C4-2B (cell line): Measurements from ENCODE around the gene TLE2.
"Not testable (repeated sequence)": the region's sequence is repeated elsewhere in the genome, so short reads cannot be mapped to it uniquely, and the experiment has no call there.

Experiments used
- H3K27ac ChIP-seq: fragments of 450-650 bp; 2 replicates; pipeline ENCODE4 v1.5.1; 2017
- CTCF ChIP-seq: fragments of 450-650 bp; conservative IDR thresholded peaks from 2 replicates; pipeline ENCODE4 v1.5.1; 2017; ENCODE audit warnings: mild to moderate bottlenecking
- ZFX ChIP-seq: fragments of 450-650 bp; IDR thresholded peaks from 2 replicates; pipeline ENCODE4 v1.6.1; 2017

TLE2 gene

GRCh38 chr19:3056417-3057088, 27.5 kb upstream of the TLE2 start:
- peak overlapping the region; percentile 70 for H3K27ac ChIP-seq
- no peak for TF ChIP-seq ZFX
- no peak for TF ChIP-seq CTCF

DNA sequence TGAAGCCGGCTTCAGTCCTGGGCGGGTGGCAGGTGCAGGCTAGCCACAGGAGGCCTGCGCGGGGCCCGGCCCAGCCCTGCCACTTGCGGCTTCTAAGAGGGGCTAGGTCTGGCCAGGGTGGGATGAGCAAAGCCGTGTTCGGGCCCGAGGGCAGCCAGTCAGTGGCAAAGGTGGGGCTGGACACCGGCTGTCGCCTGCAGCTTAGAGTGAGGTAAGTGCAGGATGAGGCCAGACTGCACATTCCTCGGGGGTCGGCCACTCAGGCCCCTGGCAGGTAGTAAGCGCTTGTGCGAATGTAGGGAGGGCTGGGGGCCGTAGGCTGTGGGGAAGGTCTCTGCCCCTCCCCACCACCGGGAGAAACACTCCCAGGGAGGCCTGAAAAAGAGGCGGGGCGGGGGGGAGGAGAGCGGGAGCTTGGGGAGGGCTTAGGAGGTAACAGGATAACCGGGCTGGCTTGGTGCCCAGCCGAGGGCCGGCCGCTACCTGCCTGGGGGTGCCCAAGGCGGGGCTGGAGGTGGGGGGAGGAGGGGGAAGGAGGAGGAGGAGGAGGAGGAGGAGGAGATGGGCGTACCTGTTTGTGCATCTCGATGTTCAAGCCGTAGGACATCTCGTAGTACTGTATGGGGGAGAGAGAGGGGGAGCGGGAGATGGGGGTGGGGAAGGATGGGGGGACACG, 26.8 kb upstream of the TLE2 start:
- no peak overlapping the region; the same call in 1 of the 2 replicates for H3K27ac ChIP-seq
- no peak for TF ChIP-seq CTCF
- no peak for TF ChIP-seq ZFX

- TF ChIP-seq CTCF (no peak), ZFX (no peak)
- H3K27ac ChIP-seq: no peak overlapping the region
These were observed 26.1 kb upstream of the TLE2 start for GRCh38 chr19:3054972-3055740.

- TF ChIP-seq ZFX (no peak), CTCF (no peak)
These were observed 25.3 kb upstream of the TLE2 start for GRCh38 chr19:3054265-3054971.

DNA sequence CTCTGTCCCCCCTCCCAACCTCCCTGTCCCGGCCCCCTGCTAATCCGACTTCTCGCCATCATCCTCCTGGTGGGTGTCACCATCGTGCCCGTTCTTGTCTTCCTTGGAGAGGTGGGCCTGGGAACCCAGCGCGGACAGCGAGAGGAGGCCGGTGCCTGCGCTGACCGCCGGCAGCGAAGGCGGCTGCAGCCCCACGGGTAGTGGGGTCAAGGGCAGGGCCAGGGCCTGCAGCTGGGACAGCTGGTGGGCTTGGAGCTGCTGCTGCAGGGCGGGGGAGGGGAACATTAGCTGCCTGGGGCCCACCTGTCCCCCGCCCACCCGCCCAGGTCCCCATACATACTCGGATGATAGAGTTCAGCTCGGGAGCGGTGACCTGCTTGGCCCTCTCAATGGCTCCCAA, 24.7 kb upstream of the TLE2 start:
- H3K27ac ChIP-seq: no peak overlapping the region
- no peak for TF ChIP-seq CTCF
- TF ChIP-seq ZFX: no peak

More at GRCh38 chr19:3054265-3054971, 25.3 kb upstream of the TLE2 start:
- no peak overlapping the region for H3K27ac ChIP-seq

- no peak overlapping the region for H3K27ac ChIP-seq
- TF ChIP-seq ZFX (no peak), CTCF (no peak)
These were observed 24.1 kb upstream of the TLE2 start for GRCh38 chr19:3053218-3053621.

DNA sequence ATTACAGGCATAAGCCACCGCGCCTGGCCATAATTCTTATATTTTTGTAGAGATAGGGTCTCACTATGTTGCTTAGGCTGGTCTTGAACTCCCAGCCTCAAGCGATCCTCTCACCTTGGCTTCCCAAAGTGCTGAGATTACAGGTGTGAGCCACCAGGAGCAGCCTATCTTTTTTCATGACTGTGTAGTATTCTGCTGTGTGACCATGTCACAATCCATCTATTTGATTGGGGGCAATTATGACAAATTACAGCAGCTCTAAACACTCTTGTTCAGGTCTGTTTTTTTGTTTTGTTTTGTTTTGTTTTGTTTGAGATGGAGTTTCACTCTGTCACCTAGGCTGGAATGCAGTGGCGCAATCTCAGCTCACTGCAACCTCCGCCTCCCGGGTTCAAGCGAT, 20.9 kb upstream of the TLE2 start:
- H3K27ac ChIP-seq: not testable (repeated sequence)
